SKM-1 treated with dmso at 0.1 percent for 144 hours (cell line): ENCODE data around the gene ODAD2.
"Not testable (repeated sequence)": the region's sequence is repeated elsewhere in the genome, so short reads cannot be mapped to it uniquely, and the experiment has no call there.

Source experiments
- DNase-seq: peaks from one replicate; lab custom pipeline; 2025; ENCODE audit not compliant: unreplicated experiment; lab: John Stamatoyannopoulos, UW

The ODAD2 gene

GRCh38 chr10:27970795-27971194, 28.1 kb downstream of the ODAD2 start:
- not testable (repeated sequence) for DNase-seq

- not testable (repeated sequence) for DNase-seq
These were observed 28.9 kb downstream of the ODAD2 start for GRCh38 chr10:27969931-27970330.

- no peak for DNase-seq
These were observed 39.7 kb downstream of the ODAD2 start for GRCh38 chr10:27959093-27959715.

- DNase-seq = not testable (repeated sequence)
These were observed 40.5 kb downstream of the ODAD2 start for GRCh38 chr10:27958383-27958782.

GRCh38 chr10:27950242-27950564, 48.7 kb downstream of the ODAD2 start:
- no peak for DNase-seq

GRCh38 chr10:27949528-27950241, 49.2 kb downstream of the ODAD2 start:
- no peak for DNase-seq

GRCh38 chr10:27948186-27948585, 50.7 kb downstream of the ODAD2 start:
- DNase-seq = no peak

- DNase-seq = no peak
These were observed 51.3 kb downstream of the ODAD2 start for GRCh38 chr10:27947540-27947939.

- DNase-seq = no peak
These were observed 54.9 kb downstream of the ODAD2 start for GRCh38 chr10:27944005-27944404.

GRCh38 chr10:27914888-27915287, 84.0 kb downstream of the ODAD2 start:
- no peak for DNase-seq

GRCh38 chr10:27912231-27912630, 86.6 kb downstream of the ODAD2 start:
- DNase-seq = no peak

GRCh38 chr10:27911539-27911938, 87.3 kb downstream of the ODAD2 start:
- DNase-seq = no peak

GRCh38 chr10:27911011-27911410, 87.9 kb downstream of the ODAD2 start:
- DNase-seq = no peak

GRCh38 chr10:27908231-27908630, 90.6 kb downstream of the ODAD2 start:
- no peak for DNase-seq

GRCh38 chr10:27899485-27899884, 99.4 kb downstream of the ODAD2 start:
- DNase-seq = not testable (repeated sequence)

GRCh38 chr10:27899058-27899457, 99.8 kb downstream of the ODAD2 start:
- no peak for DNase-seq

- DNase-seq = no peak
These were observed 105.4 kb downstream of the ODAD2 start for GRCh38 chr10:27893358-27893954.

GRCh38 chr10:27890971-27891370, 107.9 kb downstream of the ODAD2 start:
- no peak for DNase-seq

GRCh38 chr10:27889518-27889917, 109.4 kb downstream of the ODAD2 start:
- DNase-seq = no peak

- DNase-seq = no peak
These were observed 114.7 kb downstream of the ODAD2 start for GRCh38 chr10:27884185-27884641.

GRCh38 chr10:27878281-27878680, 120.6 kb downstream of the ODAD2 start:
- no peak for DNase-seq

GRCh38 chr10:27865221-27865635, 133.7 kb downstream of the ODAD2 start:
- no peak for DNase-seq
